Measurements from ENCODE around the gene STPG2. TPM values are rescaled to one million over a fixed set of nuclear protein-coding genes. Genes with fewer than 3 reads are reported as not detected.

STPG2 gene
- total RNA-seq, 1 experiment from 2014 or later, result 0.20 TPM

- Histone ChIP-seq H2AFZ (ENCODE audit: low read length) (no peak overlapping the region), H3T11ph (ENCODE audit: low read length) (no peak overlapping the region), H2BK5ac (ENCODE audit: insufficient read length, low read length) (no peak overlapping the region), H3K27ac (ENCODE audit: insufficient read length, low read depth, low read length) (no peak overlapping the region), H3K27me3 (ENCODE audit: insufficient read depth, low read length) (no peaks in the 10 kb centered on the region), H2BK12ac (ENCODE audit: insufficient read length, low read depth, low read length) (no peak overlapping the region), H4K91ac (ENCODE audit: insufficient read length, low read depth, low read length) (no peak overlapping the region), H3K18ac (ENCODE audit: insufficient read length, low read depth, low read length) (no peak overlapping the region), H3K9me3 (ENCODE audit: control insufficient read depth, low read depth, low read length) (no peaks in the 10 kb centered on the region), H2BK15ac (ENCODE audit: low read depth, low read length) (no peak overlapping the region), H3K23ac (ENCODE audit: insufficient read length, low read depth, low read length) (no peak overlapping the region), H3K56ac (ENCODE audit: insufficient read length, low read depth, low read length) (no peak overlapping the region), H2AK5ac (ENCODE audit: insufficient read length, low read length) (no peak overlapping the region), H3K4me2 (ENCODE audit: insufficient read depth, insufficient read length, low read length) (no peak overlapping the region), H3K79me2 (ENCODE audit: insufficient read depth, low read length) (no peaks in the 10 kb centered on the region), H4K20me1 (ENCODE audit: control insufficient read depth, insufficient read depth, insufficient read length) (no peaks in the 10 kb centered on the region), H3K4ac (ENCODE audit: low read depth, low read length) (no peak overlapping the region), H2BK20ac (ENCODE audit: low read depth, low read length, poor library complexity, severe bottlenecking) (no peak overlapping the region), H4K5ac (ENCODE audit: insufficient read length, low read depth, low read length) (no peak overlapping the region), H4K8ac (replicated peaks; ENCODE audit: insufficient read length, low read depth, low read length) (no peak overlapping the region), H3K79me1 (ENCODE audit: insufficient read depth, low read depth, low read length, poor library complexity, severe bottlenecking) (no peaks in the 10 kb centered on the region), H3K4me1 (ENCODE audit: insufficient read depth, low read length) (no peaks in the 10 kb centered on the region), H2BK120ac (ENCODE audit: low read depth, low read length, poor library complexity, severe bottlenecking) (no peak overlapping the region), H3K9ac (ENCODE audit: extremely low read depth, insufficient read length, low read length) (no peak overlapping the region), H3K14ac (ENCODE audit: insufficient read depth, low read length) (no peak overlapping the region), H3K23me2 (ENCODE audit: insufficient read length, low read depth, low read length, poor library complexity, severe bottlenecking) (no peaks in the 10 kb centered on the region)
- Mint-ChIP-seq H3K4me3 (no peak overlapping the region), H3K36me3 (ENCODE audit: insufficient read depth in 1 of 3, low read depth in 3 of 3) (no peaks in the 10 kb centered on the region), H3K27me3 (ENCODE audit: low read depth) (no peaks in the 10 kb centered on the region), H3K9me3 (no peaks in the 10 kb centered on the region), H3K27ac (no peak overlapping the region), H3K4me1 (no peaks in the 10 kb centered on the region)
- no CpG with 5 or more reads among the region's 2 CpGs for WGBS (ENCODE audit: extremely low coverage, insufficient read length, low lambda C conversion rate)
- no peak for TF ChIP-seq CTCF (conservative IDR thresholded peaks at IDR 0.05)
- no peak for DNase-seq
Measured at GRCh38 chr4:97761445-97762114, 381.7 kb downstream of the STPG2 start.

All from H9 (cell line).